B cell (primary cell): Measurements from ENCODE around the gene OR51A4. TPM values are rescaled to one million over a fixed set of nuclear protein-coding genes. Genes with fewer than 3 reads are reported as not detected.

Source experiments
- ATAC-seq: fragments of 200-7000 bp; cut with Tn5 transposase; one replicate; pipeline ENCODE4 v1.10.0; 2021; ENCODE audit warnings: low read depth, mild to moderate bottlenecking, moderate number of reproducible peaks, moderate library complexity
- CTCF ChIA-PET: fragments of 350-600 bp; sonication (Branson Sonifier 250); formaldehyde crosslinking; loops from one replicate; lab custom pipeline; 2021; ENCODE audit warnings: antibody characterized with exemption, inconsistent platforms; lab: Charles Lee
- POLR2A ChIA-PET: fragments of 350-600 bp; sonication (Branson Sonifier 250); formaldehyde crosslinking; loops from one replicate; lab custom pipeline; 2021; ENCODE audit warnings: antibody characterized with exemption; lab: Charles Lee
- DNase-seq: peaks from one replicate; pipeline ENCODE4 v3.0.0; 2013
- H2AFZ ChIP-seq: 2 replicates; pipeline ENCODE4 v1.6.1; 2012; ENCODE audit warnings: mild to moderate bottlenecking, low read depth, low read length; ENCODE audit not compliant: insufficient read depth, poor library complexity, severe bottlenecking
- H3K27ac ChIP-seq, 2 donors: 1 replicate in 1 of 2; 2 replicates in 1 of 2; pipeline ENCODE4 v1.5.1; 2012 to 2013; ENCODE audit warnings: low read length in 2 of 2, mild to moderate bottlenecking in 2 of 2, moderate library complexity in 1 of 2
- H3K27me3 ChIP-seq, 4 experiments: fragments of 200-600 bp in 1 of 4; sonication (generic) in 1 of 4; replicated peaks in 1 of 4; 1 replicate in 2 of 4; 2 replicates in 2 of 4; pipeline versions ENCODE4 v1.6.1 to v1.7.0; 2013 to 2016; ENCODE audit warnings: low read length in 3 of 4, mild to moderate bottlenecking in 2 of 4, mixed read lengths in 1 of 4, moderate library complexity in 1 of 4; ENCODE audit not compliant: insufficient read depth in 4 of 4, control insufficient read depth in 3 of 4; ENCODE audit errors: control extremely low read depth in 1 of 4
- H3K36me3 ChIP-seq, 2 experiments: replicated peaks in 1 of 2; 1 replicate in 1 of 2; 2 replicates in 1 of 2; pipeline versions ENCODE4 v1.6.1 to v1.7.1; 2013; ENCODE audit warnings: low read length in 1 of 2; ENCODE audit not compliant: insufficient read depth in 2 of 2, control insufficient read depth in 1 of 2; ENCODE audit errors: control extremely low read depth in 1 of 2, extremely low read depth in 1 of 2
- H3K4me1 ChIP-seq, 2 donors: fragments of 200-600 bp in 1 of 2; sonication (generic) in 1 of 2; 1 replicate in 1 of 2; 2 replicates in 1 of 2; pipeline versions ENCODE4 v1.5.1 to v1.6.1; 2013 to 2017; ENCODE audit warnings: low read length in 2 of 2; ENCODE audit not compliant: control insufficient read depth in 2 of 2, insufficient read depth in 2 of 2
- H3K4me2 ChIP-seq: replicated peaks from 2 replicates; pipeline ENCODE3; 2012; ENCODE audit warnings: mild to moderate bottlenecking, low read depth, low read length; ENCODE audit not compliant: poor library complexity, severe bottlenecking
- H3K4me3 ChIP-seq, 5 experiments: fragments of 200-600 bp in 1 of 5; sonication (generic) in 1 of 5; 1 replicate in 3 of 5; 2 replicates in 2 of 5; pipeline versions ENCODE4 v1.5.1 to v1.7.0; 2011 to 2016; ENCODE audit warnings: low read length in 4 of 5, mild to moderate bottlenecking in 4 of 5, low read depth in 2 of 5, control low read depth in 1 of 5, moderate library complexity in 1 of 5; ENCODE audit not compliant: insufficient read depth in 1 of 5; ENCODE audit errors: control extremely low read depth in 1 of 5, extremely low read depth in 1 of 5
- H3K79me2 ChIP-seq: fragments of 200-600 bp; sonication (generic); one replicate; pipeline ENCODE4 v1.6.0; 2016; ENCODE audit warnings: low read length; ENCODE audit not compliant: control insufficient read depth, insufficient read depth
- H3K9ac ChIP-seq: fragments of 200-600 bp; sonication (generic); 2 replicates; pipeline ENCODE4 v1.6.1; 2017; ENCODE audit warnings: mild to moderate bottlenecking, low read length, moderate library complexity
- H3K9me3 ChIP-seq, 3 donors: one replicate each; pipeline versions ENCODE4 v1.6.1 to v1.7.1; 2013; ENCODE audit warnings: low read length in 2 of 3; ENCODE audit not compliant: control insufficient read depth in 2 of 3, insufficient read depth in 1 of 3; ENCODE audit errors: control extremely low read depth in 1 of 3
- H4K20me1 ChIP-seq: 2 replicates; pipeline ENCODE4 v1.6.0; 2012; ENCODE audit warnings: mild to moderate bottlenecking, low read length; ENCODE audit not compliant: insufficient read depth, control insufficient read depth, poor library complexity, severe bottlenecking
- H3K27ac Mint-ChIP-seq: one replicate; pipeline ENCODE4 v1.8.0; 2021; ENCODE audit warnings: mixed read lengths
- H3K27me3 Mint-ChIP-seq: one replicate; pipeline ENCODE4 v1.8.0; 2021; ENCODE audit warnings: mixed read lengths
- H3K4me1 Mint-ChIP-seq: one replicate; pipeline ENCODE4 v1.8.0; 2021; ENCODE audit warnings: mixed read lengths
- H3K4me3 Mint-ChIP-seq: one replicate; pipeline ENCODE4 v1.8.0; 2021; ENCODE audit warnings: mixed read lengths
- H3K9me3 Mint-ChIP-seq: one replicate; pipeline ENCODE4 v1.8.0; 2022; ENCODE audit warnings: mixed read lengths; ENCODE audit not compliant: insufficient read depth
- EZH2 ChIP-seq: IDR thresholded peaks from 2 replicates; pipeline ENCODE4 v1.6.1; 2012; ENCODE audit warnings: borderline replicate concordance, low read depth, mild to moderate bottlenecking, moderate library complexity, low read length; ENCODE audit not compliant: insufficient read depth, poor library complexity, severe bottlenecking
- WGBS: methylation state at CpG from one replicate; pipeline ENCODE4 v1.1.5; 2013; ENCODE audit warnings: missing lambda C conversion rate; ENCODE audit not compliant: insufficient coverage; 5-methylcytosine and 5-hydroxymethylcytosine counted together
- intact Hi-C: fragments of 100-400 bp; cut with micrococcal nuclease; formaldehyde crosslinking; loops from one replicate; pipeline ENCODE4 v1.10.0; 2022
- polyA minus RNA-seq: library from RNA; depleted of rRNA, polyadenylated mRNA; stranded (reverse); fragments of >200 nt; gene quantifications from 2 replicates; pipeline ENCODE4 v1.2.3, GENCODE V29; 2012
- polyA plus RNA-seq: library from polyadenylated mRNA; depleted of rRNA; stranded (reverse); fragments of >200 nt; gene quantifications from 2 replicates; pipeline ENCODE4 v1.2.3, GENCODE V29; 2012
- total RNA-seq, 2 donors: library from RNA; stranded (reverse); fragments of 120-200 nt in 1 of 2; gene quantifications; 1 replicate in 1 of 2; 2 replicates in 1 of 2; pipeline versions ENCODE4 v1.2.3 to v1.2.4, GENCODE V29; 2013 to 2022
- TF ChIP-seq, protein P1 (sequence below): fragments of 200-600 bp; IDR thresholded peaks from one replicate; pipeline ENCODE4 v1.8.0; 2022; ENCODE audit warnings: antibody characterized with exemption, mild to moderate bottlenecking

OR51A4 gene, protein sequence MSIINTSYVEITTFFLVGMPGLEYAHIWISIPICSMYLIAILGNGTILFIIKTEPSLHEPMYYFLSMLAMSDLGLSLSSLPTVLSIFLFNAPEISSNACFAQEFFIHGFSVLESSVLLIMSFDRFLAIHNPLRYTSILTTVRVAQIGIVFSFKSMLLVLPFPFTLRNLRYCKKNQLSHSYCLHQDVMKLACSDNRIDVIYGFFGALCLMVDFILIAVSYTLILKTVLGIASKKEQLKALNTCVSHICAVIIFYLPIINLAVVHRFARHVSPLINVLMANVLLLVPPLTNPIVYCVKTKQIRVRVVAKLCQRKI
- total RNA-seq (not detected in 2 replicates), polyA plus RNA-seq (not detected in 2 replicates), polyA minus RNA-seq (not detected in 2 replicates)
- not detected for total RNA-seq (2013)

GRCh38 chr11:4947505-4947904 is at the start of gene OR51A4:
OR51A4 (minus strand) TSS chr11:4947605; CDS start chr11:4947100, 505 bp downstream.
- ATAC-seq = no peak
- Histone ChIP-seq H3K27me3 (no peaks in the 10 kb centered on the region), H3K4me1 (no peaks in the 10 kb centered on the region), H3K9me3 (no peaks in the 10 kb centered on the region), H3K9ac (no peak within 1 kb of the TSS), H3K27ac (no peak within 1 kb of the TSS), H2AFZ (no peak within 1 kb of the TSS), H3K79me2 (no peaks in the 10 kb centered on the region), H4K20me1 (no peaks in the 10 kb centered on the region), H3K4me3 (no peak within 1 kb of the TSS), H3K36me3 (no peaks in the 10 kb centered on the region), H3K4me2 (no peak within 1 kb of the TSS)
- Mint-ChIP-seq H3K27ac (no peak within 1 kb of the TSS), H3K4me1 (no peaks in the 10 kb centered on the region), H3K27me3 (peaks cover 9% of the 10 kb centered on the region), H3K4me3 (no peak within 1 kb of the TSS), H3K9me3 (no peaks in the 10 kb centered on the region)
- no peak for DNase-seq
- intact Hi-C loops = no loop called here
- POLR2A ChIA-PET = no interaction called here
- CTCF ChIA-PET = no interaction called here
- no peak for TF ChIP-seq EZH2

DNA sequence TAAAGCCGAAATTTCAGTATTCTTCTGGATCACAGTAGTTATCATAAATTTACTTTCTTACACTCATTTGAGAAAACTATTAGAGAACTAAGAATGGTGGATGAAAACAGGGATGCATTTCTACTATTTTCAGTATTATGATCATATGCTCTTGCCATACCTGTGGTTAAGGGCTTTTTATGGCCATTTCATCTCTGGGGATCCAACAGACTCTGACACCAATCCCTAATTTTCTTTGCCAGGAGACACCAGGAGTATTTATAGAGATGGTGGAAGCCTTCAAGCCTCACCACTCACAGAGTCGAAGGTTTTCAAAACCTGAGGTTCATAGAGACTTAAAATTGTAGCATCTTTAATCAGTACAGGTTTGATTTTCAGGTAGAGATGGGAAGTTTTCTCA is 47.1 kb upstream of the OR51A4 start, which contains the start of gene OR51L1:
Gene OR51L1 (plus strand): TSS at position 301 of the 400 bp plus-strand sequence. CDS start 4,132 bp downstream, outside the sequence.
- H3K27me3 Mint-ChIP-seq = peaks cover 9% of the 10 kb centered on the region
- Histone ChIP-seq H3K4me2 (no peak within 1 kb of the TSS), H3K9ac (no peak within 1 kb of the TSS), H4K20me1 (no peaks in the 10 kb centered on the region), H3K79me2 (no peaks in the 10 kb centered on the region), H3K4me1 (no peaks in the 10 kb centered on the region), H2AFZ (no peak within 1 kb of the TSS), H3K4me3 (no peak within 1 kb of the TSS), H3K27me3 (peaks cover 0 to 2% (median 0%) of the 10 kb centered on the region in 4 experiments), H3K36me3 (no peaks in the 10 kb centered on the region), H3K9me3 (no peaks in the 10 kb centered on the region), H3K27ac (no peak within 1 kb of the TSS)
- DNase-seq = no peak
- CTCF ChIA-PET = no interaction called here
- POLR2A ChIA-PET = no interaction called here
- TF ChIP-seq EZH2 = no peak
- TF ChIP-seq, protein P1, sequence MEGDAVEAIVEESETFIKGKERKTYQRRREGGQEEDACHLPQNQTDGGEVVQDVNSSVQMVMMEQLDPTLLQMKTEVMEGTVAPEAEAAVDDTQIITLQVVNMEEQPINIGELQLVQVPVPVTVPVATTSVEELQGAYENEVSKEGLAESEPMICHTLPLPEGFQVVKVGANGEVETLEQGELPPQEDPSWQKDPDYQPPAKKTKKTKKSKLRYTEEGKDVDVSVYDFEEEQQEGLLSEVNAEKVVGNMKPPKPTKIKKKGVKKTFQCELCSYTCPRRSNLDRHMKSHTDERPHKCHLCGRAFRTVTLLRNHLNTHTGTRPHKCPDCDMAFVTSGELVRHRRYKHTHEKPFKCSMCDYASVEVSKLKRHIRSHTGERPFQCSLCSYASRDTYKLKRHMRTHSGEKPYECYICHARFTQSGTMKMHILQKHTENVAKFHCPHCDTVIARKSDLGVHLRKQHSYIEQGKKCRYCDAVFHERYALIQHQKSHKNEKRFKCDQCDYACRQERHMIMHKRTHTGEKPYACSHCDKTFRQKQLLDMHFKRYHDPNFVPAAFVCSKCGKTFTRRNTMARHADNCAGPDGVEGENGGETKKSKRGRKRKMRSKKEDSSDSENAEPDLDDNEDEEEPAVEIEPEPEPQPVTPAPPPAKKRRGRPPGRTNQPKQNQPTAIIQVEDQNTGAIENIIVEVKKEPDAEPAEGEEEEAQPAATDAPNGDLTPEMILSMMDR = no peak
- intact Hi-C loops = no loop called here
- no peak within 1 kb of the TSS for H3K4me3 Mint-ChIP-seq
- no peaks in the 10 kb centered on the region for H3K4me1 Mint-ChIP-seq
- no peak within 1 kb of the TSS for H3K27ac Mint-ChIP-seq
- no peak for ATAC-seq
- H3K9me3 Mint-ChIP-seq = no peaks in the 10 kb centered on the region
- no CpG with 5 or more reads among the region's 2 CpGs for WGBS
